ENCODE data around the gene MSX2.

DNA sequence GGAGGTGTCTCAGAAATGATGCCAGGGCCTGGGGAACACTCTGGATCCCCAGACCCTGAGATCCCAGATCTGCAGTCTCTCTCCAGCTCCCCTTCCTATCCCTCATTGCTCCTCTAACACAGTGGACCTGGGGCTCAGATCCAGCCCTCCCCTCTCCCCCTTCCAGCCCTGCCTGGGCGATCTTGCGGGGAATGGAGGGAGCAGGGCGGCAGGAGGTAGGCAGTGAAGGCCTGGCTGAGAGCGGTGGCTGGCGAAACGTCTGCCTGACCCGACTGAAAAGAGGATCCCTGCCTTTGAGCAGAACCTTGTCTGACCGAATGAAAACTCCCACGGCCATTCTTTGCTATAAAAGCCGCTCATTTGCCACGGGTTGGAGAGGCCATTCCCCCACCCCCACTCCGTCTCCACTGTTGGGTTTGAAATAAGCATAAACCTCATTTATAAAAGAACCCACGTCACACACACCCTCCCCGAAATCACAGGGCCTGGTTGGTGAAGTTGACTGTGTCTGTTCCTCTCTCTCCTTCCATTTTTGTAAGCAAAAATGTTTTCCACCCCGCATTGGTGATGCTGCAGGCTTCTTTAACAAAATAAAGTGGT is 8.8 kb downstream of the MSX2 start:
- no peak for TF ChIP-seq CTCF (IDR thresholded peaks at IDR 0.05; ENCODE audit: low read depth, low read length, poor library complexity, severe bottlenecking)
- no peak for TF ChIP-seq EZH2phosphoT487 (IDR thresholded peaks at IDR 0.05; ENCODE audit: borderline replicate concordance, low read length)
